ENCODE data around the gene FGD3.
"Not testable (repeated sequence)": the region's sequence is repeated elsewhere in the genome, so short reads cannot be mapped to it uniquely, and the experiment has no call there.

Gene FGD3

GRCh38 chr9:93011114-93011513 is 63.8 kb downstream of the FGD3 start:
- Histone ChIP-seq H4K20me1 (ENCODE audit: low read depth, low read length) (no peaks in the 10 kb centered on the region), H3K27me3 (ENCODE audit: low read length) (no peaks in the 10 kb centered on the region), H3K27ac (ENCODE audit: low read depth, low read length) (no peak overlapping the region), H3K9ac (ENCODE audit: low read length) (no peak overlapping the region), H3F3A (ENCODE audit: insufficient read depth) (no peaks in the 10 kb centered on the region), H2AFZ (ENCODE audit: low read depth, low read length, severe bottlenecking) (no peak overlapping the region), H3K4me3 (ENCODE audit: insufficient read depth, low read length, poor library complexity, severe bottlenecking) (no peak overlapping the region), H3K79me2 (ENCODE audit: insufficient read depth, low read length) (no peaks in the 10 kb centered on the region), H3K9me3 (ENCODE audit: insufficient read depth, low read length) (no peaks in the 10 kb centered on the region), H3K4me2 (ENCODE audit: low read depth, low read length, poor library complexity, severe bottlenecking) (no peak overlapping the region), H3K36me3 (ENCODE audit: low read length) (no peaks in the 10 kb centered on the region), H3K9me2 (replicated peaks; ENCODE audit: insufficient read depth, low read length) (no peaks in the 10 kb centered on the region)
- no peak for TF ChIP-seq CTCF (IDR thresholded peaks at IDR 0.05; ENCODE audit: insufficient read depth, low read length, poor library complexity, severe bottlenecking)
- no peak for TF ChIP-seq EZH2phosphoT487 (conservative IDR thresholded peaks at IDR 0.05; ENCODE audit: low read length)

GRCh38 chr9:93012963-93013855 is 65.9 kb downstream of the FGD3 start:
- Histone ChIP-seq H3K4me3 (ENCODE audit: insufficient read depth, low read length, poor library complexity, severe bottlenecking) (no peak overlapping the region), H3F3A (ENCODE audit: insufficient read depth) (no peaks in the 10 kb centered on the region), H3K79me2 (ENCODE audit: insufficient read depth, low read length) (no peaks in the 10 kb centered on the region), H3K36me3 (ENCODE audit: low read length) (no peaks in the 10 kb centered on the region), H2AFZ (ENCODE audit: low read depth, low read length, severe bottlenecking) (no peak overlapping the region), H3K9ac (ENCODE audit: low read length) (no peak overlapping the region), H3K9me3 (ENCODE audit: insufficient read depth, low read length) (no peaks in the 10 kb centered on the region), H4K20me1 (ENCODE audit: low read depth, low read length) (no peaks in the 10 kb centered on the region), H3K27ac (ENCODE audit: low read depth, low read length) (no peak overlapping the region), H3K4me2 (ENCODE audit: low read depth, low read length, poor library complexity, severe bottlenecking) (no peak overlapping the region), H3K9me2 (replicated peaks; ENCODE audit: insufficient read depth, low read length) (no peaks in the 10 kb centered on the region), H3K27me3 (ENCODE audit: low read length) (no peaks in the 10 kb centered on the region)
- no peak for TF ChIP-seq CTCF (IDR thresholded peaks at IDR 0.05; ENCODE audit: insufficient read depth, low read length, poor library complexity, severe bottlenecking)
- no peak for TF ChIP-seq EZH2phosphoT487 (conservative IDR thresholded peaks at IDR 0.05; ENCODE audit: low read length)

GRCh38 chr9:93013856-93014582 is 66.7 kb downstream of the FGD3 start:
- Histone ChIP-seq H3K4me2 (ENCODE audit: low read depth, low read length, poor library complexity, severe bottlenecking) (no peak overlapping the region), H3K27me3 (ENCODE audit: low read length) (no peaks in the 10 kb centered on the region), H3K9me3 (ENCODE audit: insufficient read depth, low read length) (no peaks in the 10 kb centered on the region), H3K27ac (ENCODE audit: low read depth, low read length) (no peak overlapping the region), H3K36me3 (ENCODE audit: low read length) (no peaks in the 10 kb centered on the region), H3F3A (ENCODE audit: insufficient read depth) (no peaks in the 10 kb centered on the region), H3K9ac (ENCODE audit: low read length) (no peak overlapping the region), H2AFZ (ENCODE audit: low read depth, low read length, severe bottlenecking) (no peak overlapping the region), H4K20me1 (ENCODE audit: low read depth, low read length) (no peaks in the 10 kb centered on the region), H3K79me2 (ENCODE audit: insufficient read depth, low read length) (no peaks in the 10 kb centered on the region), H3K9me2 (replicated peaks; ENCODE audit: insufficient read depth, low read length) (no peaks in the 10 kb centered on the region), H3K4me3 (ENCODE audit: insufficient read depth, low read length, poor library complexity, severe bottlenecking) (no peak overlapping the region)
- no peak for TF ChIP-seq CTCF (IDR thresholded peaks at IDR 0.05; ENCODE audit: insufficient read depth, low read length, poor library complexity, severe bottlenecking)
- no peak for TF ChIP-seq EZH2phosphoT487 (conservative IDR thresholded peaks at IDR 0.05; ENCODE audit: low read length)

- not testable (repeated sequence) for H3K27ac ChIP-seq (ENCODE audit: low read depth, low read length); H3K4me3 ChIP-seq (ENCODE audit: insufficient read depth, low read length, poor library complexity, severe bottlenecking); H3K4me2 ChIP-seq (ENCODE audit: low read depth, low read length, poor library complexity, severe bottlenecking); H3K9ac ChIP-seq (ENCODE audit: low read length); H3K79me2 ChIP-seq (ENCODE audit: insufficient read depth, low read length); H4K20me1 ChIP-seq (ENCODE audit: low read depth, low read length); H3K36me3 ChIP-seq (ENCODE audit: low read length); H3K27me3 ChIP-seq (ENCODE audit: low read length); H2AFZ ChIP-seq (ENCODE audit: low read depth, low read length, severe bottlenecking); H3F3A ChIP-seq (ENCODE audit: insufficient read depth); H3K9me2 ChIP-seq (replicated peaks; ENCODE audit: insufficient read depth, low read length); H3K9me3 ChIP-seq (ENCODE audit: insufficient read depth, low read length)
These were observed 67.9 kb downstream of the FGD3 start for GRCh38 chr9:93015190-93015589.

Measured in SU-DHL-6 (cell line).